Upper lobe of left lung (tissue), 4 donors: ENCODE data around the gene ERC1.

Experiments used
- EP300 ChIP-seq, 4 donors: sonication (generic); formaldehyde crosslinking; IDR thresholded peaks; one replicate each; pipeline ENCODE4 v1.5.1; 2017; ENCODE audit warnings: antibody characterized with exemption in 4 of 4, control low read depth in 2 of 4
- POLR2A ChIP-seq, 4 donors: fragments of 450-650 bp; IDR thresholded peaks; one replicate each; pipeline ENCODE4 v1.5.1; 2016 to 2017; ENCODE audit warnings: antibody characterized with exemption in 4 of 4, mild to moderate bottlenecking in 2 of 4
- POLR2AphosphoS5 ChIP-seq, 2 donors: sonication (generic); formaldehyde crosslinking; IDR thresholded peaks; one replicate each; pipeline ENCODE4 v1.5.1; 2017; ENCODE audit warnings: antibody characterized with exemption in 2 of 2
- TF ChIP-seq, protein P1 (sequence below), 6 experiments: fragments of 450-650 bp in 4 of 6; fragments of 200-600 bp in 2 of 6; sonication (generic) in 2 of 6; IDR thresholded peaks; one replicate each; pipeline ENCODE4 v1.5.1; 2016 to 2019; ENCODE audit warnings: antibody characterized with exemption in 6 of 6

DNA sequence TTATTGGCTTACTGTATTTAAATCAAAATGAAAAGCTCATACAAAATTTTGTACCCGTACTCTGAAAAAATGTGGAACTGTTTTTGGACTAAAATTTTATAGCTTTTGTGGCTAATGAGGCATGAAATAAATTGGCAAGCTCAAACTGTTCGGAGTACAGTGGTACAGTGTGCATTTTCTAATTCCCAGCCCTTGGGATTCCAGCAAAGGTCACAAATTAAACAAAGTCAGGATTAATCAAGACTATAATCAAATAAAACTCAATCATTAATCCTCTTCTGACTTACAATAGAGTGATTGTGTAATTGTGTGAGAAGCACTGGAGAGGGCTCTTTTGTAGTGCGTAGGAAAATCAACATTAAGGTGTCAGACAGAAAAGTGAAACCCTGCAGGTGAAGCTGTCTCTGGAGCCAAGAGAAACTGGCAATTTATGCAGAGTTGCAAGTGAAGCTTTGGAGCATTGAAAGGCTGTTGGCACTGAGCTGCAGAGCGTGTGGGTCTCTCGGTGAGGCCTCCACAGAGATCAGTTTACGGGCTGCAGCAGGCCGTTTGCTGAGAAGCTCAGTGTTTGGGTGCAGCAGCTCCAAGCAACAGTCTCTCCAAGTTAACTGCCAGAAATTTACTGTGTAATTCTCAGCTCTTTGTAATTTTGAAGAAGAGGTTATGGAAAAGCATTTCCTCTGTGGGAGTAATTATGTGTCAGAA is 327.5 kb downstream of the ERC1 start:
- TF ChIP-seq EP300 (IDR thresholded peaks at IDR 0.05) (no peak), POLR2AphosphoS5 (IDR thresholded peaks at IDR 0.05) (no peak), POLR2A (IDR thresholded peaks at IDR 0.05) (no peak)
- TF ChIP-seq, protein P1, sequence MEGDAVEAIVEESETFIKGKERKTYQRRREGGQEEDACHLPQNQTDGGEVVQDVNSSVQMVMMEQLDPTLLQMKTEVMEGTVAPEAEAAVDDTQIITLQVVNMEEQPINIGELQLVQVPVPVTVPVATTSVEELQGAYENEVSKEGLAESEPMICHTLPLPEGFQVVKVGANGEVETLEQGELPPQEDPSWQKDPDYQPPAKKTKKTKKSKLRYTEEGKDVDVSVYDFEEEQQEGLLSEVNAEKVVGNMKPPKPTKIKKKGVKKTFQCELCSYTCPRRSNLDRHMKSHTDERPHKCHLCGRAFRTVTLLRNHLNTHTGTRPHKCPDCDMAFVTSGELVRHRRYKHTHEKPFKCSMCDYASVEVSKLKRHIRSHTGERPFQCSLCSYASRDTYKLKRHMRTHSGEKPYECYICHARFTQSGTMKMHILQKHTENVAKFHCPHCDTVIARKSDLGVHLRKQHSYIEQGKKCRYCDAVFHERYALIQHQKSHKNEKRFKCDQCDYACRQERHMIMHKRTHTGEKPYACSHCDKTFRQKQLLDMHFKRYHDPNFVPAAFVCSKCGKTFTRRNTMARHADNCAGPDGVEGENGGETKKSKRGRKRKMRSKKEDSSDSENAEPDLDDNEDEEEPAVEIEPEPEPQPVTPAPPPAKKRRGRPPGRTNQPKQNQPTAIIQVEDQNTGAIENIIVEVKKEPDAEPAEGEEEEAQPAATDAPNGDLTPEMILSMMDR (IDR thresholded peaks at IDR 0.05) = no peak
